ENCODE measurements around the gene ROBO2. TPM values are rescaled to one million over a fixed set of nuclear protein-coding genes. Genes with fewer than 3 reads are reported as not detected.
A peak's percentile ranks its signal among the peaks of the same experiment; 100 is the strongest.

The ROBO2 gene
- total RNA-seq, 1 experiment from 2014 or later = not detected

DNA sequence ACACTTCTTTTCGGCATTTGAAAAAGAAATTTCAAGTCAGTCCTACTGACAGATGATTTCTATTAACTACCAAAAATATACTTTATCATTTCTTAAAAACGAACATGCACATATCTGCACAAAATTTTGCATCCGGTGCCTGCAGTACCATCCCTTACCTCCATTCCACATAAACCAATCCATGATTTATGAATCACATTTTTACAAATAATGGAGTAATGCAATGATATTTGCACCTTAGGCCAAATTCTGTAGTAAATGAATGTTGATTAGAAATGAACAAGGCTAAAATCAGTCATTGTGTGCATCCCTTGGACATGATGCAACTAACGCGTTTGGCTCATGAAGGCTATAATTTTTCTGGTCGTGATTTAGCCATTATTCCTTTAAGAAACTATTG, 46.5 kb downstream of the ROBO2 start:
- RAD21 ChIA-PET (ENCODE audit: low non-redundant PET in 1 of 2, low total read pairs in 2 of 2, uncharacterized antibody in 2 of 2, unreplicated experiment in 2 of 2) = no interaction called here
- H3K4me1 ChIP-seq (ENCODE audit: control insufficient read depth in 1 of 2, insufficient read depth in 2 of 2, low read length in 2 of 2) = no peaks in the 10 kb centered on the region
- TF ChIP-seq, protein P1, sequence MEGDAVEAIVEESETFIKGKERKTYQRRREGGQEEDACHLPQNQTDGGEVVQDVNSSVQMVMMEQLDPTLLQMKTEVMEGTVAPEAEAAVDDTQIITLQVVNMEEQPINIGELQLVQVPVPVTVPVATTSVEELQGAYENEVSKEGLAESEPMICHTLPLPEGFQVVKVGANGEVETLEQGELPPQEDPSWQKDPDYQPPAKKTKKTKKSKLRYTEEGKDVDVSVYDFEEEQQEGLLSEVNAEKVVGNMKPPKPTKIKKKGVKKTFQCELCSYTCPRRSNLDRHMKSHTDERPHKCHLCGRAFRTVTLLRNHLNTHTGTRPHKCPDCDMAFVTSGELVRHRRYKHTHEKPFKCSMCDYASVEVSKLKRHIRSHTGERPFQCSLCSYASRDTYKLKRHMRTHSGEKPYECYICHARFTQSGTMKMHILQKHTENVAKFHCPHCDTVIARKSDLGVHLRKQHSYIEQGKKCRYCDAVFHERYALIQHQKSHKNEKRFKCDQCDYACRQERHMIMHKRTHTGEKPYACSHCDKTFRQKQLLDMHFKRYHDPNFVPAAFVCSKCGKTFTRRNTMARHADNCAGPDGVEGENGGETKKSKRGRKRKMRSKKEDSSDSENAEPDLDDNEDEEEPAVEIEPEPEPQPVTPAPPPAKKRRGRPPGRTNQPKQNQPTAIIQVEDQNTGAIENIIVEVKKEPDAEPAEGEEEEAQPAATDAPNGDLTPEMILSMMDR (IDR thresholded peaks at IDR 0.05 in 2 of 3, conservative IDR thresholded peaks at IDR 0.05 in 1 of 3; ENCODE audit: borderline replicate concordance in 1 of 3, insufficient read depth in 1 of 3, low read depth in 2 of 3, low read length in 2 of 3) = 0 out of 6 replicates have a peak, but pooled peaks of 1 of the 3 experiments have one; percentile 5
- no peak for TF ChIP-seq MAX (IDR thresholded peaks at IDR 0.05)
- H3K9me2 ChIP-seq (ENCODE audit: insufficient read depth) = no peaks in the 10 kb centered on the region
- BruUV-seq (replicated peaks) = no TSS peak
- DNase-seq (ENCODE audit: low read depth, low spot score) = no peak
- ATAC-seq = no peak
- H3K4me3 ChIP-seq (replicated peaks in 1 of 2; ENCODE audit: low read depth in 1 of 2, low read length in 2 of 2) = no peak overlapping the region
- H3K9ac ChIP-seq (ENCODE audit: low read length) = no peak overlapping the region
- H3K9me3 ChIP-seq (ENCODE audit: control insufficient read depth in 1 of 2, insufficient read depth in 1 of 2, low read depth in 1 of 2, low read length in 2 of 2) = peaks cover 4 to 29% of the 10 kb centered on the region in 2 experiments; a peak in 2 of 4 replicates
- no peak overlapping the region for H2AFZ ChIP-seq (ENCODE audit: low read depth, low read length, poor library complexity, severe bottlenecking)
- H3K27ac ChIP-seq (ENCODE audit: low read depth, low read length) = no peak overlapping the region
- no peaks in the 10 kb centered on the region for H3K36me3 ChIP-seq (ENCODE audit: control insufficient read depth in 1 of 2, insufficient read depth in 2 of 2, low read length in 2 of 2)
- POLR2A ChIA-PET = no interaction called here
- no peaks in the 10 kb centered on the region for H4K20me1 ChIP-seq (ENCODE audit: insufficient read depth)
- CTCF ChIA-PET = no interaction called here
- no peaks in the 10 kb centered on the region for H3K79me2 ChIP-seq (ENCODE audit: insufficient read depth, low read length)
- intact Hi-C loops (cut with micrococcal nuclease) = no loop called here
- no peaks in the 10 kb centered on the region for H3K27me3 ChIP-seq (ENCODE audit: insufficient read depth, low read length)
- H3K4me2 ChIP-seq (ENCODE audit: low read length) = no peak overlapping the region

DNA sequence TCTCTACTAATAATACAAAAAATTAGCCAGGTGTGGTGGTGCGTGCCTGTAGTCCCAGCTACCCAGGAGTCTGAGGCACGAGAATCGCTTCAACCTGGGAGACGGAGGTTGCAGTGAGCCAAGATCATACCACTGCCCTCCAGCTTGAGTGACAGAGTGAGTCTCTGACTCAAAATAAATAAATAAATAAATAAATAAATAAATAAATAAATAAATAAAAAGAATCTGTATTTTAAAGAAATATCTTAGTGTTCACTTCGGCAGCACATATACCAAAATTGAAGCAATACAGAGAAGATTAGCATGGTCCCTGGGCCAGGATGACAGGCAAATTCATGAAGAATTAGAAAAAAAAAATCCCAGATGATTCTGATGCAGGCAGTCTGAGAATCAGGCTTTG, 51.9 kb downstream of the ROBO2 start:
- Histone ChIP-seq H3K27ac (ENCODE audit: low read depth, low read length) (no peak overlapping the region), H3K9ac (ENCODE audit: low read length) (no peak overlapping the region), H3K9me2 (ENCODE audit: insufficient read depth) (no peaks in the 10 kb centered on the region), H3K9me3 (ENCODE audit: control insufficient read depth in 1 of 2, insufficient read depth in 1 of 2, low read depth in 1 of 2, low read length in 2 of 2) (peaks cover 15 to 19% of the 10 kb centered on the region in 2 experiments; a peak in 3 of 4 replicates), H4K20me1 (ENCODE audit: insufficient read depth) (no peaks in the 10 kb centered on the region), H2AFZ (ENCODE audit: low read depth, low read length, poor library complexity, severe bottlenecking) (no peak overlapping the region), H3K4me1 (ENCODE audit: control insufficient read depth in 1 of 2, insufficient read depth in 2 of 2, low read length in 2 of 2) (no peaks in the 10 kb centered on the region), H3K4me3 (replicated peaks in 1 of 2; ENCODE audit: low read depth in 1 of 2, low read length in 2 of 2) (no peak overlapping the region), H3K36me3 (ENCODE audit: control insufficient read depth in 1 of 2, insufficient read depth in 2 of 2, low read length in 2 of 2) (no peaks in the 10 kb centered on the region), H3K79me2 (ENCODE audit: insufficient read depth, low read length) (no peaks in the 10 kb centered on the region), H3K27me3 (ENCODE audit: insufficient read depth, low read length) (no peaks in the 10 kb centered on the region), H3K4me2 (ENCODE audit: low read length) (no peak overlapping the region)
- DNase-seq (ENCODE audit: low read depth, low spot score) (no peak), ATAC-seq (no peak)
- ChIA-PET CTCF (no interaction called here), RAD21 (ENCODE audit: low non-redundant PET in 1 of 2, low total read pairs in 2 of 2, uncharacterized antibody in 2 of 2, unreplicated experiment in 2 of 2) (no interaction called here), POLR2A (no interaction called here)
- intact Hi-C loops (cut with micrococcal nuclease) = no loop called here
- no TSS peak for BruUV-seq (replicated peaks)
- TF ChIP-seq, protein P1 (IDR thresholded peaks at IDR 0.05 in 2 of 3, conservative IDR thresholded peaks at IDR 0.05 in 1 of 3; ENCODE audit: borderline replicate concordance in 1 of 3, insufficient read depth in 1 of 3, low read depth in 2 of 3, low read length in 2 of 3) = no peak
- TF ChIP-seq ZFX (IDR thresholded peaks at IDR 0.05) (no peak), REST (IDR thresholded peaks at IDR 0.05; ENCODE audit: low read depth) (no peak), POLR2AphosphoS5 (IDR thresholded peaks at IDR 0.05; ENCODE audit: low read depth, low read length) (no peak), YY1 (IDR thresholded peaks at IDR 0.05; ENCODE audit: extremely low read depth, insufficient replicate concordance, low read depth, low read length) (no peak), EZH2phosphoT487 (IDR thresholded peaks at IDR 0.05; ENCODE audit: borderline replicate concordance) (no peak), TCF7L2 (IDR thresholded peaks at IDR 0.05; ENCODE audit: borderline replicate concordance, extremely low read depth, insufficient read depth, insufficient read length) (no peak), CEBPB (IDR thresholded peaks at IDR 0.05; ENCODE audit: low read depth) (no peak)

Data from HCT116 (cell line).